ENCODE results near the gene GPR176.

- TF ChIP-seq POLR2AphosphoS5 (IDR thresholded peaks at IDR 0.05; ENCODE audit: low read depth, low read length): no peak
- no peak for TF ChIP-seq POLR2A (IDR thresholded peaks at IDR 0.05; ENCODE audit: low read depth, low read length)
- no peak for TF ChIP-seq TAF1 (IDR thresholded peaks at IDR 0.05; ENCODE audit: low read depth, low read length)
- no peak for TF ChIP-seq SPI1 (IDR thresholded peaks at IDR 0.05; ENCODE audit: low read depth, low read length)
- no peak for TF ChIP-seq PAX5 (IDR thresholded peaks at IDR 0.05; ENCODE audit: insufficient read depth, low read length, severe bottlenecking)
Observed at GRCh38 chr15:39889601-39890000, 30.5 kb downstream of the GPR176 start.
